ENCODE data around the gene MAPK1.
A peak's percentile ranks its signal among the peaks of the same experiment; 100 is the strongest.

The MAPK1 gene

DNA sequence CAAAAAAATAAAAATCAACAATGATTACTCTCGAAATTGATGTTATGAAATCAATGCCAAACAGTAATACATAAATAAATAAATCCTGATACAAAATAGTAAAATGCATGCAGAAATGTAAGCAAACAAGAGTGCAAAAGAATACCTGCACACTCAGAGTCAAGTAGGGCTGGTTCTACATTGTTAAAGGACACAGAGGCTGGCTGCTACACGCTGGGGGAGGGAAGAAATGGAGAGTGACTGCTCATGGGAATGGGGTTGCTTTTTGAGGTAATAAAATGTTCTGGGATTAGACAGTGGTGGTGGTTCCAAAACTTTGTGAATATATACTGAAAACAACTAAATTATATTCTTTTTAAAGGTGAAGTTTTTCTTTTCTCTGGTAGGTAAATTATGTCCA lies 32.1 kb downstream of the MAPK1 start:
- H3K27ac ChIP-seq (ENCODE audit: low read depth, low read length), result peak overlapping the region; percentile 67
- H3K27me3 ChIP-seq (ENCODE audit: low read length), result no peaks in the 10 kb centered on the region
- no peaks in the 10 kb centered on the region for H3K9me2 ChIP-seq (replicated peaks; ENCODE audit: insufficient read depth, low read length)
- no peak for TF ChIP-seq EZH2phosphoT487 (conservative IDR thresholded peaks at IDR 0.05; ENCODE audit: low read length)
- TF ChIP-seq, protein P1, sequence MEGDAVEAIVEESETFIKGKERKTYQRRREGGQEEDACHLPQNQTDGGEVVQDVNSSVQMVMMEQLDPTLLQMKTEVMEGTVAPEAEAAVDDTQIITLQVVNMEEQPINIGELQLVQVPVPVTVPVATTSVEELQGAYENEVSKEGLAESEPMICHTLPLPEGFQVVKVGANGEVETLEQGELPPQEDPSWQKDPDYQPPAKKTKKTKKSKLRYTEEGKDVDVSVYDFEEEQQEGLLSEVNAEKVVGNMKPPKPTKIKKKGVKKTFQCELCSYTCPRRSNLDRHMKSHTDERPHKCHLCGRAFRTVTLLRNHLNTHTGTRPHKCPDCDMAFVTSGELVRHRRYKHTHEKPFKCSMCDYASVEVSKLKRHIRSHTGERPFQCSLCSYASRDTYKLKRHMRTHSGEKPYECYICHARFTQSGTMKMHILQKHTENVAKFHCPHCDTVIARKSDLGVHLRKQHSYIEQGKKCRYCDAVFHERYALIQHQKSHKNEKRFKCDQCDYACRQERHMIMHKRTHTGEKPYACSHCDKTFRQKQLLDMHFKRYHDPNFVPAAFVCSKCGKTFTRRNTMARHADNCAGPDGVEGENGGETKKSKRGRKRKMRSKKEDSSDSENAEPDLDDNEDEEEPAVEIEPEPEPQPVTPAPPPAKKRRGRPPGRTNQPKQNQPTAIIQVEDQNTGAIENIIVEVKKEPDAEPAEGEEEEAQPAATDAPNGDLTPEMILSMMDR (IDR thresholded peaks at IDR 0.05; ENCODE audit: insufficient read depth, low read length, poor library complexity, severe bottlenecking), result no peak
- peaks cover 9% of the 10 kb centered on the region; the same call in 1 of the 2 replicates for H3F3A ChIP-seq (ENCODE audit: insufficient read depth)
- no peaks in the 10 kb centered on the region for H4K20me1 ChIP-seq (ENCODE audit: low read depth, low read length)
- no peaks in the 10 kb centered on the region for H3K9me3 ChIP-seq (ENCODE audit: insufficient read depth, low read length)
- H3K79me2 ChIP-seq (ENCODE audit: insufficient read depth, low read length), result peaks cover 78% of the 10 kb centered on the region
- H3K36me3 ChIP-seq (ENCODE audit: low read length), result no peaks in the 10 kb centered on the region
- 0 out of 2 replicates have a peak overlapping the region, but pooled peaks have one; percentile 18 for H3K9ac ChIP-seq (ENCODE audit: low read length)
- H3K4me3 ChIP-seq (ENCODE audit: insufficient read depth, low read length, poor library complexity, severe bottlenecking), result no peak overlapping the region
- no peak overlapping the region for H2AFZ ChIP-seq (ENCODE audit: low read depth, low read length, severe bottlenecking)
- H3K4me2 ChIP-seq (ENCODE audit: low read depth, low read length, poor library complexity, severe bottlenecking), result peak overlapping the region; percentile 45

DNA sequence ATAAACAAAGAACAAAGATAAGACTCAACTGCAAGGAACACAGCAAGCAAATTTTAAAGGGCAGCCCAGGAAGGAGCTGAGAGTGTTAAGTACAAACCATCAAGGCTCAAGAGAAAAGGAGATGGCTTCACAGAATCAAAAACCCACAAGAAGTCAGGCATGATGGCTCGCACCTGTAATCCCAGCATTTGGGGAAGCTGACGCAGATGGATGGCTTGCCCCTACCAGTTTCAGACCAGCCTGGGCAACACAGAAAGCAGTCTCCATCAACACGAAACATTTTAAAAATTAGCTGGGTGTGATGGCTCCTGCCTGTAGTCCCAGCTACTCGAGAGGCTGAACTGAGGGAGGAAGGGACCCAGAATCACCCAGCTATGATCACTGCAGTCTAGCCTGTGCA lies 32.6 kb downstream of the MAPK1 start:
- TF ChIP-seq, protein P1 (IDR thresholded peaks at IDR 0.05; ENCODE audit: insufficient read depth, low read length, poor library complexity, severe bottlenecking), result no peak
- no peak for TF ChIP-seq EZH2phosphoT487 (conservative IDR thresholded peaks at IDR 0.05; ENCODE audit: low read length)
- no peak overlapping the region for H3K4me3 ChIP-seq (ENCODE audit: insufficient read depth, low read length, poor library complexity, severe bottlenecking)
- H4K20me1 ChIP-seq (ENCODE audit: low read depth, low read length), result no peaks in the 10 kb centered on the region
- no peaks in the 10 kb centered on the region for H3K27me3 ChIP-seq (ENCODE audit: low read length)
- H3F3A ChIP-seq (ENCODE audit: insufficient read depth), result peaks cover 9% of the 10 kb centered on the region; the same call in 1 of the 2 replicates
- H3K36me3 ChIP-seq (ENCODE audit: low read length), result no peaks in the 10 kb centered on the region
- peaks cover 78% of the 10 kb centered on the region for H3K79me2 ChIP-seq (ENCODE audit: insufficient read depth, low read length)
- peak overlapping the region; percentile 45 for H3K4me2 ChIP-seq (ENCODE audit: low read depth, low read length, poor library complexity, severe bottlenecking)
- no peaks in the 10 kb centered on the region for H3K9me3 ChIP-seq (ENCODE audit: insufficient read depth, low read length)
- H3K9ac ChIP-seq (ENCODE audit: low read length), result 0 out of 2 replicates have a peak overlapping the region, but pooled peaks have one; percentile 18
- no peak overlapping the region for H2AFZ ChIP-seq (ENCODE audit: low read depth, low read length, severe bottlenecking)
- no peaks in the 10 kb centered on the region for H3K9me2 ChIP-seq (replicated peaks; ENCODE audit: insufficient read depth, low read length)
- peak overlapping the region; percentile 67 for H3K27ac ChIP-seq (ENCODE audit: low read depth, low read length)

DNA sequence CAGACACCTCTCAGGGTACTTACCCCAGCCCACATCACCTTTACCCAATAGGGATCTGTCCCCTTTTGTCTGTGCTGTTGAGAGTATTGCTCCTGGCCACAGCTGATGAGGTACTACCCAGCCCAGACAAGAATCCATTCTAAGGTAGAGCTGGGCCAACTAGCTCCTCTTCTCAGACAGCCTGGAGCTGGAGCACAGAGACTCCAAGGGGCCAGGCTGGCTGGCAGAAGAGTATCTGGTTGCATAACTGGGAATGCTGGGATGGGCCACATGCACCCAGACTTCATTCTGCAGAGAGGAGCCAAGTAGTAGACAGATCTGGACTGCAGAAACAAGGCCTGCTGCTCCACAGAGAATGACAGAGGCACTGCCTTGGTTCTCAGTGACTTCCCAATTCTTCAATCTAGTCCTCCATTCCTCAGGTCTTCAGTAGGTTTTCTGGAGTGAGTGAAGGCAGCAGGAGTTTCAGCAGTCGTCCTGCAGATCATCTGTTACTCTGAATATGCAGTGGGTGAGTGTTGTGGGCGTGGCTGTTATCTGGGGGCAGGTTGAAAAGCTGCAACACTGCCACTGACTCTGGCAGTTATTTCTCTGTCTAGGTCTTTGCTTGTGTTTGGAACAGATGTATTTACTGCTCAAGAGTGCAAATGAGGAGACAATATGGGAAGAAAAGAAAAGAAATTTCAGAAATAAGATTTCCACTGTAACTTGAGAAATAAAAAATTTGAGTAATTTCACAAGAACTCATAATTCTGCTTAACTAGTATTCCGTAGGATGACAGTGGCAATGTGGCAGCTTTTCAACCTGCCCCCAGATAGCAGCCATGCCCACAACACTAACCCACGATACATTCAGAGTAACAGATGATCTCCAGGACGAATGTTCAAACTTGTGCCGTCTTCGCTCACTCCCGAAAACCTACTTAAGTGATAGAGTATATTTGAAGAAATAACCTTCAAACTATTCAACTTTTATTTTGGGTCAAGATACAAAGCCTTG lies 34.9 kb downstream of the MAPK1 start:
- H3K9ac ChIP-seq (ENCODE audit: low read length), result no peak overlapping the region
- H3K27ac ChIP-seq (ENCODE audit: low read depth, low read length), result no peak overlapping the region

More for the DNA sequence above, 34.9 kb downstream of the MAPK1 start:
- H3K9me3 ChIP-seq (ENCODE audit: insufficient read depth, low read length), result no peaks in the 10 kb centered on the region
- H3K4me3 ChIP-seq (ENCODE audit: insufficient read depth, low read length, poor library complexity, severe bottlenecking), result no peak overlapping the region
- no peaks in the 10 kb centered on the region for H4K20me1 ChIP-seq (ENCODE audit: low read depth, low read length)
- TF ChIP-seq EZH2phosphoT487 (conservative IDR thresholded peaks at IDR 0.05; ENCODE audit: low read length), result no peak
- TF ChIP-seq, protein P1 (IDR thresholded peaks at IDR 0.05; ENCODE audit: insufficient read depth, low read length, poor library complexity, severe bottlenecking), result no peak
- no peaks in the 10 kb centered on the region for H3K27me3 ChIP-seq (ENCODE audit: low read length)
- H3K9me2 ChIP-seq (replicated peaks; ENCODE audit: insufficient read depth, low read length), result no peaks in the 10 kb centered on the region
- no peak overlapping the region for H3K4me2 ChIP-seq (ENCODE audit: low read depth, low read length, poor library complexity, severe bottlenecking)
- peaks cover 82% of the 10 kb centered on the region for H3K79me2 ChIP-seq (ENCODE audit: insufficient read depth, low read length)
- no peaks in the 10 kb centered on the region for H3K36me3 ChIP-seq (ENCODE audit: low read length)
- H2AFZ ChIP-seq (ENCODE audit: low read depth, low read length, severe bottlenecking), result no peak overlapping the region
- H3F3A ChIP-seq (ENCODE audit: insufficient read depth), result peaks cover 9% of the 10 kb centered on the region; the same call in 1 of the 2 replicates
